Sigmoid colon (tissue), 7 donors: ENCODE results near the gene ZNF548. TPM values are rescaled to one million over a fixed set of nuclear protein-coding genes. Genes with fewer than 3 reads are reported as not detected.
A peak's percentile ranks its signal among the peaks of the same experiment; 100 is the strongest.

Source experiments
- DNase-seq: peaks from one replicate; pipeline ENCODE4 v3.0.0-alpha.2; 2019
- H3K27ac ChIP-seq, 4 donors: fragments of 200-600 bp; sonication (generic); one replicate each; pipeline ENCODE4 v1.5.1; 2016 to 2019; ENCODE audit warnings: mild to moderate bottlenecking in 1 of 4
- H3K27me3 ChIP-seq, 3 donors: fragments of 200-600 bp; sonication (generic); one replicate each; pipeline ENCODE4 v1.5.1; 2019; ENCODE audit warnings: mild to moderate bottlenecking in 1 of 3
- H3K36me3 ChIP-seq, 4 donors: fragments of 200-600 bp; sonication (generic); one replicate each; pipeline ENCODE4 v1.5.1; 2016 to 2019
- H3K4me1 ChIP-seq, 4 donors: fragments of 200-600 bp; sonication (generic); one replicate each; pipeline ENCODE4 v1.5.1; 2017 to 2019
- H3K4me3 ChIP-seq, 4 donors: fragments of 200-600 bp; sonication (generic); one replicate each; pipeline ENCODE4 v1.5.1; 2017 to 2019; ENCODE audit warnings: mild to moderate bottlenecking in 2 of 4, moderate library complexity in 1 of 4
- H3K9me3 ChIP-seq, 4 donors: fragments of 200-600 bp in 3 of 4; sonication (generic) in 3 of 4; one replicate each; pipeline versions ENCODE4 v1.5.1 to v1.6.1; 2013 to 2019
- CTCF ChIP-seq, 4 experiments: fragments of 450-650 bp in 3 of 4; fragments of 200-600 bp in 1 of 4; IDR thresholded peaks; one replicate each; pipeline ENCODE4 v1.5.1; 2016 to 2019; ENCODE audit warnings: antibody characterized with exemption in 4 of 4, mild to moderate bottlenecking in 3 of 4, moderate library complexity in 2 of 4
- EP300 ChIP-seq, 4 donors: sonication (generic); formaldehyde crosslinking; IDR thresholded peaks; one replicate each; pipeline ENCODE4 v1.6.1; 2017; ENCODE audit warnings: antibody characterized with exemption in 4 of 4
- POLR2A ChIP-seq, 2 donors: fragments of 450-650 bp; IDR thresholded peaks; one replicate each; pipeline ENCODE4 v1.6.1; 2016; ENCODE audit warnings: antibody characterized with exemption in 2 of 2, mild to moderate bottlenecking in 2 of 2, moderate library complexity in 2 of 2
- POLR2AphosphoS5 ChIP-seq, 4 donors: sonication (generic); formaldehyde crosslinking; IDR thresholded peaks; one replicate each; pipeline ENCODE4 v1.6.1; 2017; ENCODE audit warnings: antibody characterized with exemption in 4 of 4
- WGBS, 2 donors: extraction: QIAGEN DNeasy Blood & Tissue Kit; methylation state at CpG; one replicate each; pipeline ENCODE4 v1.1.7; 2013; 5-methylcytosine and 5-hydroxymethylcytosine counted together
- intact Hi-C: fragments of 100-400 bp; cut with DNase I; formaldehyde crosslinking; loops from one replicate; pipeline ENCODE4 v1.15.1; 2023
- polyA plus RNA-seq, 3 donors: library from polyadenylated mRNA; stranded (reverse); fragments of 200-250 nt; gene quantifications; one replicate each; pipeline ENCODE4 v1.2.3, GENCODE V29; 2013
- total RNA-seq, 4 donors: library from RNA; depleted of rRNA; stranded (reverse); fragments of >200 nt; gene quantifications; one replicate each; pipeline ENCODE4 v1.1.0, GENCODE V29; 2016
- donor health status: healthy with polysubstance abuse.
- donor health status: Bipolar disorder and iron deficiency.
- donor health status: healthy.

ZNF548 gene
- total and polyA plus RNA-seq, 7 donors, result 1.2 to 29.1 (median 21.9) TPM

- Histone ChIP-seq H3K36me3 (peaks cover 28 to 67% (median 45%) of the 10 kb centered on the region in 4 donors), H3K4me3 (no peak overlapping the region), H3K9me3 (peaks cover 14 to 43% (median 31%) of the 10 kb centered on the region in 4 donors), H3K27me3 (no peaks in the 10 kb centered on the region), H3K27ac (no peak overlapping the region), H3K4me1 (no peaks in the 10 kb centered on the region)
- intact Hi-C loops, result no loop called here
- TF ChIP-seq CTCF (IDR thresholded peaks at IDR 0.05) (no peak), EP300 (IDR thresholded peaks at IDR 0.05) (no peak), POLR2A (IDR thresholded peaks at IDR 0.05) (no peak), POLR2AphosphoS5 (IDR thresholded peaks at IDR 0.05) (no peak)
- DNase-seq, result no peak
- WGBS, 2 donors, result 95 to 98% methylated on average over 3 of the region's 3 CpGs
These were observed 31.4 kb downstream of the ZNF548 start for GRCh38 chr19:57421037-57421436.

GRCh38 chr19:57434386-57435061 lies 44.9 kb downstream of the ZNF548 start:
- peaks cover 0 to 4% (median 0%) of the 10 kb centered on the region in 4 donors for H3K9me3 ChIP-seq
- WGBS, 2 donors, result 44 to 46% methylated on average over 15 of the region's 15 CpGs
- intact Hi-C loops, result loop anchor here (2.0 kb wide), 1 partner anchor 24 kb away; the partner anchor contains the start of gene ZNF17
- H3K36me3 ChIP-seq, result no peaks in the 10 kb centered on the region
- H3K27ac ChIP-seq, result peak overlapping the region in 3 of 4 donors; percentile 54 to 66 (median 55)
- DNase-seq, result no peak
- H3K4me1 ChIP-seq, result peaks cover 0 to 23% (median 16%) of the 10 kb centered on the region in 4 donors
- no peak for TF ChIP-seq POLR2AphosphoS5 (IDR thresholded peaks at IDR 0.05)
- no peak for TF ChIP-seq EP300 (IDR thresholded peaks at IDR 0.05)
- no peak for TF ChIP-seq POLR2A (IDR thresholded peaks at IDR 0.05)
- no peak for TF ChIP-seq CTCF (IDR thresholded peaks at IDR 0.05)
- H3K27me3 ChIP-seq, result no peaks in the 10 kb centered on the region
- H3K4me3 ChIP-seq, result peak overlapping the region; percentile 61 to 88 (median 75)

- H3K27me3 ChIP-seq, result no peaks in the 10 kb centered on the region
- DNase-seq, result peak; percentile 99
- no peaks in the 10 kb centered on the region for H3K36me3 ChIP-seq
- H3K4me1 ChIP-seq, result peaks cover 0 to 23% (median 16%) of the 10 kb centered on the region in 4 donors
- intact Hi-C loops, result loop anchor here (2.0 kb wide), 1 partner anchor 25 kb away; the partner anchor contains the start of gene ZNF17
- peak in 2 of 4 donors; percentile 62 to 68 for TF ChIP-seq POLR2AphosphoS5 (IDR thresholded peaks at IDR 0.05)
- TF ChIP-seq POLR2A (IDR thresholded peaks at IDR 0.05), result no peak
- peak within 1 kb of the TSS; percentile 36 to 71 (median 60) for H3K27ac ChIP-seq
- H3K4me3 ChIP-seq, result peak within 1 kb of the TSS; percentile 61 to 88 (median 75)
- H3K9me3 ChIP-seq, result peaks cover 0 to 4% (median 1%) of the 10 kb centered on the region in 4 donors
- WGBS, 2 donors, result 0 to 1% methylated on average over 61 of the region's 61 CpGs
These were observed 45.7 kb downstream of the ZNF548 start, which contains the start of gene ZNF749 for GRCh38 chr19:57435062-57435978. Gene ZNF749 (plus strand): TSS chr19:57435325. CDS start chr19:57435579, 254 bp downstream.

- 43 to 60% methylated on average over 1 of the region's 1 CpG for WGBS, 2 donors
- Histone ChIP-seq H3K27ac (no peak overlapping the region), H3K27me3 (no peaks in the 10 kb centered on the region), H3K36me3 (no peaks in the 10 kb centered on the region), H3K4me3 (peak overlapping the region in 2 of 4 donors; percentile 65 to 88), H3K4me1 (peaks cover 0 to 23% (median 16%) of the 10 kb centered on the region in 4 donors), H3K9me3 (peaks cover 0 to 5% (median 1%) of the 10 kb centered on the region in 4 donors)
- no peak for DNase-seq
- no peak for TF ChIP-seq CTCF (IDR thresholded peaks at IDR 0.05)
- TF ChIP-seq POLR2AphosphoS5 (IDR thresholded peaks at IDR 0.05), result no peak
- TF ChIP-seq EP300 (IDR thresholded peaks at IDR 0.05), result no peak
- no peak for TF ChIP-seq POLR2A (IDR thresholded peaks at IDR 0.05)
- intact Hi-C loops, result no loop called here
These were observed 46.8 kb downstream of the ZNF548 start for GRCh38 chr19:57436417-57436816.
